ENCODE results near the gene TCERG1L.

The TCERG1L gene

DNA sequence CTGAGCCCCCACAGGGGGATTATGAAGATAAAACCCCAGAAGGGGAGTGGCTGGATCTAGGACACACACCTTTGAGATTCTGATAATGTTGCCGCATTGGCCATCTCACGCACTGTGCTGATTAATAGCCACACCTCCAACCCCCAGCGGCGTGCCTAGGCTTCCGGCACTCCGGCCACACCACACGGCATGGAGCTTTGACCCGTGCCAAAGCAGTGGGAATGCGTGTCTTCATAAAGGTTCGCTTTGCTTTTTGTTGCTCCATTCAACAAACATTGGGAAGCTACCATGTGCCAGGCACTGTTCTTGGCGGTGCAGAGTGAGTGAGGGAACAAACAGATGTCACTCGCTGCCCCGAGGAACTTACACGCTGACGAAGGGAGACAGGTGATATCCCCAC, 117.6 kb downstream of the TCERG1L start:
- no peak for DNase-seq (ENCODE audit: low read depth in 1 of 2, low spot score in 1 of 2)
- no peak for TF ChIP-seq POLR2AphosphoS5 (IDR thresholded peaks at IDR 0.05; ENCODE audit: low read depth)
- TF ChIP-seq, protein P1, sequence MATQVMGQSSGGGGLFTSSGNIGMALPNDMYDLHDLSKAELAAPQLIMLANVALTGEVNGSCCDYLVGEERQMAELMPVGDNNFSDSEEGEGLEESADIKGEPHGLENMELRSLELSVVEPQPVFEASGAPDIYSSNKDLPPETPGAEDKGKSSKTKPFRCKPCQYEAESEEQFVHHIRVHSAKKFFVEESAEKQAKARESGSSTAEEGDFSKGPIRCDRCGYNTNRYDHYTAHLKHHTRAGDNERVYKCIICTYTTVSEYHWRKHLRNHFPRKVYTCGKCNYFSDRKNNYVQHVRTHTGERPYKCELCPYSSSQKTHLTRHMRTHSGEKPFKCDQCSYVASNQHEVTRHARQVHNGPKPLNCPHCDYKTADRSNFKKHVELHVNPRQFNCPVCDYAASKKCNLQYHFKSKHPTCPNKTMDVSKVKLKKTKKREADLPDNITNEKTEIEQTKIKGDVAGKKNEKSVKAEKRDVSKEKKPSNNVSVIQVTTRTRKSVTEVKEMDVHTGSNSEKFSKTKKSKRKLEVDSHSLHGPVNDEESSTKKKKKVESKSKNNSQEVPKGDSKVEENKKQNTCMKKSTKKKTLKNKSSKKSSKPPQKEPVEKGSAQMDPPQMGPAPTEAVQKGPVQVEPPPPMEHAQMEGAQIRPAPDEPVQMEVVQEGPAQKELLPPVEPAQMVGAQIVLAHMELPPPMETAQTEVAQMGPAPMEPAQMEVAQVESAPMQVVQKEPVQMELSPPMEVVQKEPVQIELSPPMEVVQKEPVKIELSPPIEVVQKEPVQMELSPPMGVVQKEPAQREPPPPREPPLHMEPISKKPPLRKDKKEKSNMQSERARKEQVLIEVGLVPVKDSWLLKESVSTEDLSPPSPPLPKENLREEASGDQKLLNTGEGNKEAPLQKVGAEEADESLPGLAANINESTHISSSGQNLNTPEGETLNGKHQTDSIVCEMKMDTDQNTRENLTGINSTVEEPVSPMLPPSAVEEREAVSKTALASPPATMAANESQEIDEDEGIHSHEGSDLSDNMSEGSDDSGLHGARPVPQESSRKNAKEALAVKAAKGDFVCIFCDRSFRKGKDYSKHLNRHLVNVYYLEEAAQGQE (IDR thresholded peaks at IDR 0.05; ENCODE audit: insufficient replicate concordance, low read depth), result no peak
- H3K27me3 ChIP-seq (ENCODE audit: insufficient read depth, poor library complexity, severe bottlenecking), result no peaks in the 10 kb centered on the region
- no peak overlapping the region for H3K4me3 ChIP-seq (replicated peaks; ENCODE audit: insufficient read depth, low read length)
- H3K27ac ChIP-seq (replicated peaks), result no peak overlapping the region

DNA sequence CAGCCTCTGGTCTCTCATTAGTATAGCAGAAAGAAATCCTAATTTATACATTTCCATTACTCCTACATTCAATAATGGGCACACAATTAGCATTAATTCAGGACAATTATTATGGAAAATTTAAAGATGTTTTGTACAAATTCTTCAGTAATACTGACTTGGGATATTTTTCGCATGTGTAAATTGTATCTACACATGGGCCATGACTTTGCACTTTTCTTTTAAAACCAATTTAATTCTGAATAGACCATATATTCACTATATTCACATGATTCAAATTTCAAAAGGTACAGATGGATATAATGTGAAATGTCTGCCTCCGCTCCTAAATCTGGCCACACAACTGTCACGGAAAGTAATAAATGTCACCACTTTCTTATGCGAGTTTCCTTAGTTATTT, 123.0 kb downstream of the TCERG1L start:
- TF ChIP-seq POLR2AphosphoS5 (IDR thresholded peaks at IDR 0.05; ENCODE audit: low read depth) (no peak), SPI1 (IDR thresholded peaks at IDR 0.05; ENCODE audit: borderline replicate concordance, low read depth) (no peak), GABPA (IDR thresholded peaks at IDR 0.05; ENCODE audit: low read depth) (no peak)
- TF ChIP-seq, protein P2, sequence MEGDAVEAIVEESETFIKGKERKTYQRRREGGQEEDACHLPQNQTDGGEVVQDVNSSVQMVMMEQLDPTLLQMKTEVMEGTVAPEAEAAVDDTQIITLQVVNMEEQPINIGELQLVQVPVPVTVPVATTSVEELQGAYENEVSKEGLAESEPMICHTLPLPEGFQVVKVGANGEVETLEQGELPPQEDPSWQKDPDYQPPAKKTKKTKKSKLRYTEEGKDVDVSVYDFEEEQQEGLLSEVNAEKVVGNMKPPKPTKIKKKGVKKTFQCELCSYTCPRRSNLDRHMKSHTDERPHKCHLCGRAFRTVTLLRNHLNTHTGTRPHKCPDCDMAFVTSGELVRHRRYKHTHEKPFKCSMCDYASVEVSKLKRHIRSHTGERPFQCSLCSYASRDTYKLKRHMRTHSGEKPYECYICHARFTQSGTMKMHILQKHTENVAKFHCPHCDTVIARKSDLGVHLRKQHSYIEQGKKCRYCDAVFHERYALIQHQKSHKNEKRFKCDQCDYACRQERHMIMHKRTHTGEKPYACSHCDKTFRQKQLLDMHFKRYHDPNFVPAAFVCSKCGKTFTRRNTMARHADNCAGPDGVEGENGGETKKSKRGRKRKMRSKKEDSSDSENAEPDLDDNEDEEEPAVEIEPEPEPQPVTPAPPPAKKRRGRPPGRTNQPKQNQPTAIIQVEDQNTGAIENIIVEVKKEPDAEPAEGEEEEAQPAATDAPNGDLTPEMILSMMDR (IDR thresholded peaks at IDR 0.05; ENCODE audit: insufficient read depth, low read length), result no peak
- TF ChIP-seq, protein P1 (IDR thresholded peaks at IDR 0.05; ENCODE audit: insufficient replicate concordance, low read depth), result no peak
- no peak overlapping the region for H3K27ac ChIP-seq (replicated peaks)
- H3K27me3 ChIP-seq (ENCODE audit: insufficient read depth, poor library complexity, severe bottlenecking), result no peaks in the 10 kb centered on the region
- H3K4me3 ChIP-seq (replicated peaks; ENCODE audit: insufficient read depth, low read length), result no peak overlapping the region
- DNase-seq (ENCODE audit: low read depth in 1 of 2, low spot score in 1 of 2), result no peak

DNA sequence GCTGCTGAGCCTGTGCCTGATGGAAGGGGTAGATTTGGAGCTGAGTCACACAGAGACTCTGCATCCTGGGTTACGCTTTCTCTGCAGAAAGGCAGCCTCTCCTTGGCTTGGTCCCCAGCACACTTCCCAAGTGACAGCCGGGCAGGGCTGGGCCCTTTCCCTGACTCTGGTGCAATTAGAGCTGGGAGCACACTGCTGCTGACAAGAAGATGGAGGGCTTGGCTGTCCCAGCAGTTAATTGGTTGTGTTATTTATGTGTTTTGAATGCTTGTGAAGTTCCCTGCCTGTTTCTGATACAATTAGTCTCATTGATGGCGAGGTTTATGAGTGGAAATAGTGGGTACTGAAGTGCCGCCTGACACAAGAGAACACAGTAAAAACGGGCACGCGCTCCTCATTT, 123.6 kb downstream of the TCERG1L start:
- H3K27me3 ChIP-seq (ENCODE audit: insufficient read depth, poor library complexity, severe bottlenecking), result no peaks in the 10 kb centered on the region
- no peak overlapping the region for H3K4me3 ChIP-seq (replicated peaks; ENCODE audit: insufficient read depth, low read length)
- no peak for TF ChIP-seq SPI1 (IDR thresholded peaks at IDR 0.05; ENCODE audit: borderline replicate concordance, low read depth)
- TF ChIP-seq, protein P1 (IDR thresholded peaks at IDR 0.05; ENCODE audit: insufficient replicate concordance, low read depth), result no peak
- TF ChIP-seq, protein P2 (IDR thresholded peaks at IDR 0.05; ENCODE audit: insufficient read depth, low read length), result no peak
- no peak for TF ChIP-seq GABPA (IDR thresholded peaks at IDR 0.05; ENCODE audit: low read depth)
- no peak for TF ChIP-seq POLR2AphosphoS5 (IDR thresholded peaks at IDR 0.05; ENCODE audit: low read depth)
- no peak for DNase-seq (ENCODE audit: low read depth in 1 of 2, low spot score in 1 of 2)
- H3K27ac ChIP-seq (replicated peaks), result no peak overlapping the region

DNA sequence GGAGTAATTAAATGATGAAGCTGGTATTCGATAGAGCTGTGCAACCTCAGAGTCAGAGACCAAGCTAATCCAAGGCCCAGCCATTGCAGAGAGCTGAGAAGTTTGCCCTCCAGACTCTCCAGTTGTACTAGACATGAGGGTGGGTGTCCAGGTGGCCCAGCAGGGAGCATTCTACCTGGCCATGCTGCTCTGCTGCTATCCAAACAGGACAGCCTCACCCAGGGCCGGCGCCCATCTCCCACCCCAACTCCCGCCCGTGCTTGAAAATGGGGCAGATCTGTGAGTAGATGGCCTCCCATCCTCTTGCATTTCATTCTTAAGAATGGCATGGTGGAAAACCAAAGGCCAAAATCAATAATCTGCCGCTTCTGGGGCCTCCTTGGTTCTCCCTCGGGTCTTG, 124.2 kb downstream of the TCERG1L start:
- DNase-seq (ENCODE audit: low read depth in 1 of 2, low spot score in 1 of 2), result no peak
- TF ChIP-seq SPI1 (IDR thresholded peaks at IDR 0.05; ENCODE audit: borderline replicate concordance, low read depth) (no peak), POLR2AphosphoS5 (IDR thresholded peaks at IDR 0.05; ENCODE audit: low read depth) (no peak), GABPA (IDR thresholded peaks at IDR 0.05; ENCODE audit: low read depth) (no peak)
- TF ChIP-seq, protein P1 (IDR thresholded peaks at IDR 0.05; ENCODE audit: insufficient replicate concordance, low read depth), result no peak
- TF ChIP-seq, protein P2 (IDR thresholded peaks at IDR 0.05; ENCODE audit: insufficient read depth, low read length), result no peak

More for the DNA sequence above, 124.2 kb downstream of the TCERG1L start:
- Histone ChIP-seq H3K4me3 (replicated peaks; ENCODE audit: insufficient read depth, low read length) (no peak overlapping the region), H3K27ac (replicated peaks) (no peak overlapping the region), H3K27me3 (ENCODE audit: insufficient read depth, poor library complexity, severe bottlenecking) (no peaks in the 10 kb centered on the region)
